GM12872 (cell line): Measurements from ENCODE around the gene SSU72.

Experiments used
- CTCF ChIP-seq: IDR thresholded peaks from 3 replicates; pipeline ENCODE4 v1.5.1; 2011; ENCODE audit warnings: low read depth, mild to moderate bottlenecking, low read length, moderate library complexity; ENCODE audit not compliant: insufficient read depth

Gene SSU72

GRCh38 chr1:1567152-1567875 lies 7.3 kb downstream of the SSU72 start:
- no peak for TF ChIP-seq CTCF

GRCh38 chr1:1565340-1565739 lies 9.3 kb downstream of the SSU72 start:
- TF ChIP-seq CTCF = no peak

GRCh38 chr1:1564268-1564667 lies 10.4 kb downstream of the SSU72 start:
- no peak for TF ChIP-seq CTCF

GRCh38 chr1:1563688-1564087 lies 11.0 kb downstream of the SSU72 start:
- no peak for TF ChIP-seq CTCF

GRCh38 chr1:1562556-1563195 lies 12.0 kb downstream of the SSU72 start:
- TF ChIP-seq CTCF = no peak

- no peak for TF ChIP-seq CTCF
These were observed 12.7 kb downstream of the SSU72 start for GRCh38 chr1:1561801-1562470.

GRCh38 chr1:1560178-1560577 lies 14.5 kb downstream of the SSU72 start:
- no peak for TF ChIP-seq CTCF
